ENCODE results near the gene HS2ST1. TPM values are rescaled to one million over a fixed set of nuclear protein-coding genes. Genes with fewer than 3 reads are reported as not detected.

The HS2ST1 gene
- total and polyA plus RNA-seq, 2 donors (not counting 1 experiment from before 2014, with no cell fraction given), result 19.2 to 22.5 TPM

GRCh38 chr1:86915737-86916235, 1.4 kb downstream of the HS2ST1 start:
- no peaks in the 10 kb centered on the region for H3K36me3 ChIP-seq (ENCODE audit: control insufficient read depth, insufficient read depth, low read length)
- no peaks in the 10 kb centered on the region for H3K9me3 ChIP-seq (ENCODE audit: control insufficient read depth, insufficient read depth, low read depth, low read length)
- no peak for DNase-seq (ENCODE audit: low read depth in 2 of 2)
- H3K4me2 ChIP-seq (ENCODE audit: extremely low read depth, insufficient read depth, low read length), result peak overlapping the region; percentile 71
- peak overlapping the region; percentile 70 for H3K9ac ChIP-seq (ENCODE audit: insufficient read depth, low read length)
- H3K27ac ChIP-seq (ENCODE audit: insufficient read depth, low read length), result peak overlapping the region; percentile 79
- no peak for TF ChIP-seq CTCF (conservative IDR thresholded peaks at IDR 0.05 in 1 of 2, IDR thresholded peaks at IDR 0.05 in 1 of 2; ENCODE audit: low read depth in 1 of 2, low read length in 2 of 2)
- TF ChIP-seq EZH2 (IDR thresholded peaks at IDR 0.05; ENCODE audit: low read length, missing control alignments), result no peak
- H3K79me2 ChIP-seq (ENCODE audit: control insufficient read depth, insufficient read depth, low read length), result peaks cover 66% of the 10 kb centered on the region
- H3K4me1 ChIP-seq (ENCODE audit: control insufficient read depth, extremely low read depth, insufficient read depth, low read length), result peaks cover 5% of the 10 kb centered on the region
- peaks cover 1% of the 10 kb centered on the region for H4K20me1 ChIP-seq (ENCODE audit: control insufficient read depth, extremely low read depth, insufficient read depth, low read length)
- H2AFZ ChIP-seq (ENCODE audit: low read length), result peak overlapping the region; percentile 91
- H3K27me3 ChIP-seq (ENCODE audit: control insufficient read depth, insufficient read depth, low read length), result no peaks in the 10 kb centered on the region
- peak overlapping the region; percentile 85 to 98 (median 93) for H3K4me3 ChIP-seq (replicated peaks in 1 of 4; ENCODE audit: control extremely low read depth in 1 of 4, insufficient read depth in 1 of 4, low read depth in 3 of 4, low read length in 4 of 4)

GRCh38 chr1:86916752-86917151, 2.3 kb downstream of the HS2ST1 start:
- Histone ChIP-seq H3K27me3 (ENCODE audit: control insufficient read depth, insufficient read depth, low read length) (no peaks in the 10 kb centered on the region), H4K20me1 (ENCODE audit: control insufficient read depth, extremely low read depth, insufficient read depth, low read length) (peaks cover 1% of the 10 kb centered on the region), H3K9me3 (ENCODE audit: control insufficient read depth, insufficient read depth, low read depth, low read length) (no peaks in the 10 kb centered on the region), H3K27ac (ENCODE audit: insufficient read depth, low read length) (no peak overlapping the region), H3K9ac (ENCODE audit: insufficient read depth, low read length) (no peak overlapping the region), H3K4me2 (ENCODE audit: extremely low read depth, insufficient read depth, low read length) (peak overlapping the region; percentile 71), H3K4me1 (ENCODE audit: control insufficient read depth, extremely low read depth, insufficient read depth, low read length) (peaks cover 5% of the 10 kb centered on the region), H3K4me3 (replicated peaks in 1 of 4; ENCODE audit: control extremely low read depth in 1 of 4, insufficient read depth in 1 of 4, low read depth in 3 of 4, low read length in 4 of 4) (peak overlapping the region; percentile 26 to 98 (median 87)), H2AFZ (ENCODE audit: low read length) (no peak overlapping the region), H3K79me2 (ENCODE audit: control insufficient read depth, insufficient read depth, low read length) (peaks cover 65% of the 10 kb centered on the region), H3K36me3 (ENCODE audit: control insufficient read depth, insufficient read depth, low read length) (no peaks in the 10 kb centered on the region)
- TF ChIP-seq CTCF (conservative IDR thresholded peaks at IDR 0.05 in 1 of 2, IDR thresholded peaks at IDR 0.05 in 1 of 2; ENCODE audit: low read depth in 1 of 2, low read length in 2 of 2), result no peak
- no peak for TF ChIP-seq EZH2 (IDR thresholded peaks at IDR 0.05; ENCODE audit: low read length, missing control alignments)
- no peak for DNase-seq (ENCODE audit: low read depth in 2 of 2)

- Histone ChIP-seq H2AFZ (ENCODE audit: low read length) (no peak overlapping the region), H3K9ac (ENCODE audit: insufficient read depth, low read length) (no peak overlapping the region), H3K4me3 (replicated peaks in 1 of 4; ENCODE audit: control extremely low read depth in 1 of 4, insufficient read depth in 1 of 4, low read depth in 3 of 4, low read length in 4 of 4) (no peak overlapping the region), H3K9me3 (ENCODE audit: control insufficient read depth, insufficient read depth, low read depth, low read length) (no peaks in the 10 kb centered on the region), H3K4me1 (ENCODE audit: control insufficient read depth, extremely low read depth, insufficient read depth, low read length) (no peaks in the 10 kb centered on the region), H3K36me3 (ENCODE audit: control insufficient read depth, insufficient read depth, low read length) (no peaks in the 10 kb centered on the region), H3K27me3 (ENCODE audit: control insufficient read depth, insufficient read depth, low read length) (no peaks in the 10 kb centered on the region), H4K20me1 (ENCODE audit: control insufficient read depth, extremely low read depth, insufficient read depth, low read length) (no peaks in the 10 kb centered on the region), H3K4me2 (ENCODE audit: extremely low read depth, insufficient read depth, low read length) (no peak overlapping the region), H3K79me2 (ENCODE audit: control insufficient read depth, insufficient read depth, low read length) (peaks cover 33% of the 10 kb centered on the region), H3K27ac (ENCODE audit: insufficient read depth, low read length) (no peak overlapping the region)
- no peak for DNase-seq (ENCODE audit: low read depth in 2 of 2)
- TF ChIP-seq CTCF (conservative IDR thresholded peaks at IDR 0.05 in 1 of 2, IDR thresholded peaks at IDR 0.05 in 1 of 2; ENCODE audit: low read depth in 1 of 2, low read length in 2 of 2), result no peak
- no peak for TF ChIP-seq EZH2 (IDR thresholded peaks at IDR 0.05; ENCODE audit: low read length, missing control alignments)
These were observed 8.0 kb downstream of the HS2ST1 start for GRCh38 chr1:86922445-86922844.
